GM12878 (cell line): ENCODE measurements around the gene PTPRD. TPM values are rescaled to one million over a fixed set of nuclear protein-coding genes. Genes with fewer than 3 reads are reported as not detected.

Experiments
- ATAC-seq: fragments of 200-7000 bp; cut with Tn5 transposase; 3 replicates; pipeline ENCODE4 v1.9.1; 2020; ENCODE audit warnings: mild to moderate bottlenecking, moderate library complexity
- BruUV-seq: library from RNA; stranded (reverse); fragments of 400-500 nt; replicated peaks from 2 replicates; lab custom pipeline; 2021; lab: Mats Ljungman, UMichigan
- CTCF ChIA-PET: fragments of 300-600 bp; sonication (Branson Sonifier 250); formaldehyde crosslinking; extraction: SDS; loops from one replicate; lab custom pipeline; 2021; ENCODE audit warnings: inconsistent platforms; lab: Yijun Ruan, JAX
- POLR2A ChIA-PET: fragments of 350-600 bp; formaldehyde crosslinking; extraction: SDS; loops from one replicate; lab custom pipeline; 2021; ENCODE audit warnings: inconsistent platforms; lab: Charles Lee
- RAD21 ChIA-PET: fragments of 300-600 bp; sonication (Branson Sonifier 250); formaldehyde crosslinking; loops from one replicate; lab custom pipeline; 2023; ENCODE audit warnings: antibody characterized with exemption; ENCODE audit not compliant: unreplicated experiment; lab: Charles Lee
- SMC1A ChIA-PET: fragments of 300-600 bp; sonication (Branson Sonifier 250); formaldehyde crosslinking; loops from one replicate; lab custom pipeline; 2023; ENCODE audit not compliant: unreplicated experiment, uncharacterized antibody; lab: Charles Lee
- DNase-seq: peaks from one replicate; pipeline ENCODE4 v3.0.0-alpha.2; 2011; ENCODE audit warnings: low read depth, low spot score
- FAIRE-seq: peaks from 3 replicates; lab custom pipeline; 2011; peaks lifted over from hg19 to GRCh38; lab: Jason Lieb, UNC
- H2AFZ ChIP-seq: 2 replicates; pipeline ENCODE4 v1.6.0; 2011; ENCODE audit warnings: low read depth, low read length, control low read depth; ENCODE audit not compliant: control insufficient read depth
- H3K27ac ChIP-seq: 2 replicates; pipeline ENCODE4 v1.5.1; 2011; ENCODE audit warnings: control low read depth; ENCODE audit not compliant: control insufficient read depth, insufficient read depth
- H3K27me3 ChIP-seq, 2 experiments: replicated peaks in 1 of 2; 2 replicates each; pipeline versions ENCODE4 v1.6.0 to v1.6.1; 2011; ENCODE audit warnings: low read length in 1 of 2; ENCODE audit not compliant: control insufficient read depth in 2 of 2, insufficient read depth in 2 of 2
- H3K36me3 ChIP-seq, 2 experiments: 2 replicates each; pipeline ENCODE4 v1.5.1; 2011; ENCODE audit warnings: low read length in 1 of 2; ENCODE audit not compliant: control insufficient read depth in 2 of 2, insufficient read depth in 2 of 2
- H3K4me1 ChIP-seq: 2 replicates; pipeline ENCODE4 v1.6.1; 2011; ENCODE audit warnings: mild to moderate bottlenecking, low read length, moderate library complexity, mixed read lengths; ENCODE audit not compliant: control insufficient read depth, insufficient read depth
- H3K4me2 ChIP-seq: 2 replicates; pipeline ENCODE4 v1.6.0; 2011; ENCODE audit warnings: control low read depth; ENCODE audit not compliant: control insufficient read depth, insufficient read depth
- H3K4me3 ChIP-seq: fragments of 200-600 bp; sonication (generic); 2 replicates; pipeline ENCODE4 v1.5.1; 2016
- H3K79me2 ChIP-seq: 2 replicates; pipeline ENCODE4 v1.6.0; 2011; ENCODE audit warnings: low read length; ENCODE audit not compliant: control insufficient read depth, insufficient read depth
- H3K9ac ChIP-seq: 2 replicates; pipeline ENCODE4 v1.8.0; 2011; ENCODE audit warnings: low read length, control low read depth, mixed read lengths; ENCODE audit not compliant: control insufficient read depth, insufficient read depth
- H3K9me3 ChIP-seq: replicated peaks from 3 replicates; pipeline ENCODE4 v1.5.1; 2011; ENCODE audit warnings: mild to moderate bottlenecking, low read length; ENCODE audit not compliant: control insufficient read depth, insufficient read depth
- H4K20me1 ChIP-seq: 2 replicates; pipeline ENCODE4 v1.6.0; 2011; ENCODE audit not compliant: control insufficient read depth, insufficient read depth
- BCL11A ChIP-seq: IDR thresholded peaks from 2 replicates; pipeline ENCODE4 v1.6.1; 2011; ENCODE audit warnings: low read depth, low read length
- IKZF1 ChIP-seq: fragments of 450-650 bp; conservative IDR thresholded peaks from 2 replicates; pipeline ENCODE4 v1.6.1; 2017; ENCODE audit warnings: antibody characterized with exemption, mild to moderate bottlenecking
- IRF3 ChIP-seq: fragments of 450-650 bp; IDR thresholded peaks from 2 replicates; pipeline ENCODE4 v1.6.1; 2014; ENCODE audit warnings: mild to moderate bottlenecking
- NFYB ChIP-seq: IDR thresholded peaks from 2 replicates; pipeline ENCODE4 v1.6.1; 2011; ENCODE audit warnings: low read depth, mild to moderate bottlenecking, low read length, improper control_type of control experiment, moderate library complexity; ENCODE audit not compliant: insufficient read depth
- SMC3 ChIP-seq: IDR thresholded peaks from 2 replicates; pipeline ENCODE4 v1.6.1; 2011; ENCODE audit warnings: low read length, improper control_type of control experiment, borderline replicate concordance
- TAF1 ChIP-seq: IDR thresholded peaks from 2 replicates; pipeline ENCODE4 v1.6.1; 2011; ENCODE audit warnings: mild to moderate bottlenecking, low read depth, low read length, borderline replicate concordance
- TBL1XR1 ChIP-seq: IDR thresholded peaks from 2 replicates; pipeline ENCODE4 v1.6.1; 2012; ENCODE audit warnings: low read depth, low read length, improper control_type of control experiment
- ZBTB11 ChIP-seq: fragments of 450-650 bp; formaldehyde crosslinking; IDR thresholded peaks from 2 replicates; pipeline ENCODE4 v1.5.0; 2022; ENCODE audit warnings: mild to moderate bottlenecking, missing genetic modification characterization
- ZNF384 ChIP-seq: IDR thresholded peaks from 2 replicates; pipeline ENCODE4 v1.6.1; 2012; ENCODE audit warnings: low read depth, mild to moderate bottlenecking, low read length, improper control_type of control experiment, borderline replicate concordance
- WGBS: methylation state at CpG from one replicate; pipeline ENCODE4 v1.1.6; 2016; ENCODE audit warnings: low lambda C conversion rate; ENCODE audit not compliant: insufficient replicate concordance, insufficient coverage; ENCODE audit errors: missing lambda C conversion rate; 5-methylcytosine and 5-hydroxymethylcytosine counted together
- in situ Hi-C: fragments of 300-500 bp; cut with MboI; formaldehyde crosslinking; loops from 9 replicates; pipeline ENCODE4 v1.14.3; 2018; ENCODE audit warnings: mixed read lengths
- intact Hi-C: fragments of 100-400 bp; cut with micrococcal nuclease; formaldehyde crosslinking; loops from one replicate; pipeline ENCODE4 v1.14.2; 2022; ENCODE audit not compliant: unreplicated experiment
- polyA plus RNA-seq, 11 experiments: library from polyadenylated mRNA; depleted of rRNA in 4 of 11; unstranded in 6 of 11; stranded (reverse) in 5 of 11; fragments of >200 nt; fragmentation: Nextera tagmentation in 4 of 11; fragmentation: Illumina TruSeq in 1 of 11; extraction: Ambion mirVana in 4 of 11; extraction: Trizol in 1 of 11; gene quantifications; 1 replicate in 1 of 11; 2 replicates in 10 of 11; pipeline versions ENCODE4 v1.2.1 to v1.2.3, GENCODE V29; 2011 to 2016; ENCODE audit warnings: inconsistent platforms in 2 of 11, missing spikeins in 2 of 11, low read depth in 1 of 11
- total RNA-seq, 4 experiments: library from RNA; depleted of rRNA in 3 of 4; stranded (reverse); fragments of >200 nt in 3 of 4; fragmentation: Illumina TruSeq in 1 of 4; extraction: Trizol in 1 of 4; gene quantifications; 2 replicates each; pipeline versions ENCODE4 v1.2.1 to v1.2.3, GENCODE V29; 2013 to 2021
- TF ChIP-seq, protein P1 (sequence below): fragments of 450-650 bp; IDR thresholded peaks from 2 replicates; pipeline ENCODE4 v1.6.1; 2016; ENCODE audit warnings: mild to moderate bottlenecking, moderate library complexity, borderline replicate concordance
- TF ChIP-seq, protein P2 (sequence below): fragments of 450-650 bp; IDR thresholded peaks from 2 replicates; pipeline ENCODE4 v1.6.1; 2017; ENCODE audit warnings: mild to moderate bottlenecking, low read depth, inconsistent platforms; ENCODE audit not compliant: poor library complexity, severe bottlenecking

The PTPRD gene
- total and polyA plus RNA-seq, 10 of the 15 experiments (the other 5 are each of a cell fraction or from before 2014, with no cell fraction given) = under 0.01 to 0.05 (median 0.01) TPM; not detected in 7

DNA sequence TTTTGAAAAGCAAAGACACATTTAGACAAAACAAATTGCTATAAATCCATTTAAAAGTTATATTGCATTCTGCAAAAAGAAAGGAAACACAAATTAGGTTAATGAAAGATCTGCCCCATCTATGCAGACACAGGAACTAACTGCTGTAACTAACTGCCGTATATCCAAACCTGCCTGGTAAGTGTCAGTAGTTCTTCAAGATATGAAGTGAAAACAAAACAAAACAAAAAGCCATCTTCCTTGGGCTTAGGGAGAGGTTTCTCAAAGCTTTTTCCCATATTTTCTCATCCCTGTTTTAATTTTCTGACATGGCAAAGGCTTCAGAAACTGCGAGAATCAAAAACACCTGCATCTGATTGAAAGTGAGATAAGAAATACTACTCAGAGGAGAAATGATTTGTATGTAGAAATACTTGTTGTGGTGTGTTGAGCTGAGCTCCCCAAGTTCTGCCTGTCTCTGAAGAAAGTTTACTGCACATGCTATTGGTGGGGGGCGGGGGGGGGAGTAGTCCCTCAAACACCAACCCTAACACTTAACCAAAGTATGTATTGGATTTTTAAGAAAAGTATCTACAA lies 750.5 kb downstream of the PTPRD start:
- intact Hi-C loops = no loop called here
- no peak for TF ChIP-seq BCL11A
- no peak for TF ChIP-seq IKZF1
- TF ChIP-seq TBL1XR1 = no peak
- no peak for TF ChIP-seq SMC3
- TF ChIP-seq TAF1 = no peak
- TF ChIP-seq, protein P1, sequence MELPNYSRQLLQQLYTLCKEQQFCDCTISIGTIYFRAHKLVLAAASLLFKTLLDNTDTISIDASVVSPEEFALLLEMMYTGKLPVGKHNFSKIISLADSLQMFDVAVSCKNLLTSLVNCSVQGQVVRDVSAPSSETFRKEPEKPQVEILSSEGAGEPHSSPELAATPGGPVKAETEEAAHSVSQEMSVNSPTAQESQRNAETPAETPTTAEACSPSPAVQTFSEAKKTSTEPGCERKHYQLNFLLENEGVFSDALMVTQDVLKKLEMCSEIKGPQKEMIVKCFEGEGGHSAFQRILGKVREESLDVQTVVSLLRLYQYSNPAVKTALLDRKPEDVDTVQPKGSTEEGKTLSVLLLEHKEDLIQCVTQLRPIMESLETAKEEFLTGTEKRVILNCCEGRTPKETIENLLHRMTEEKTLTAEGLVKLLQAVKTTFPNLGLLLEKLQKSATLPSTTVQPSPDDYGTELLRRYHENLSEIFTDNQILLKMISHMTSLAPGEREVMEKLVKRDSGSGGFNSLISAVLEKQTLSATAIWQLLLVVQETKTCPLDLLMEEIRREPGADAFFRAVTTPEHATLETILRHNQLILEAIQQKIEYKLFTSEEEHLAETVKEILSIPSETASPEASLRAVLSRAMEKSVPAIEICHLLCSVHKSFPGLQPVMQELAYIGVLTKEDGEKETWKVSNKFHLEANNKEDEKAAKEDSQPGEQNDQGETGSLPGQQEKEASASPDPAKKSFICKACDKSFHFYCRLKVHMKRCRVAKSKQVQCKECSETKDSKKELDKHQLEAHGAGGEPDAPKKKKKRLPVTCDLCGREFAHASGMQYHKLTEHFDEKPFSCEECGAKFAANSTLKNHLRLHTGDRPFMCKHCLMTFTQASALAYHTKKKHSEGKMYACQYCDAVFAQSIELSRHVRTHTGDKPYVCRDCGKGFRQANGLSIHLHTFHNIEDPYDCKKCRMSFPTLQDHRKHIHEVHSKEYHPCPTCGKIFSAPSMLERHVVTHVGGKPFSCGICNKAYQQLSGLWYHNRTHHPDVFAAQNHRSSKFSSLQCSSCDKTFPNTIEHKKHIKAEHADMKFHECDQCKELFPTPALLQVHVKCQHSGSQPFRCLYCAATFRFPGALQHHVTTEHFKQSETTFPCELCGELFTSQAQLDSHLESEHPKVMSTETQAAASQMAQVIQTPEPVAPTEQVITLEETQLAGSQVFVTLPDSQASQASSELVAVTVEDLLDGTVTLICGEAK = no peak
- TF ChIP-seq NFYB = no peak
- TF ChIP-seq ZNF384 = no peak
- TF ChIP-seq, protein P2, sequence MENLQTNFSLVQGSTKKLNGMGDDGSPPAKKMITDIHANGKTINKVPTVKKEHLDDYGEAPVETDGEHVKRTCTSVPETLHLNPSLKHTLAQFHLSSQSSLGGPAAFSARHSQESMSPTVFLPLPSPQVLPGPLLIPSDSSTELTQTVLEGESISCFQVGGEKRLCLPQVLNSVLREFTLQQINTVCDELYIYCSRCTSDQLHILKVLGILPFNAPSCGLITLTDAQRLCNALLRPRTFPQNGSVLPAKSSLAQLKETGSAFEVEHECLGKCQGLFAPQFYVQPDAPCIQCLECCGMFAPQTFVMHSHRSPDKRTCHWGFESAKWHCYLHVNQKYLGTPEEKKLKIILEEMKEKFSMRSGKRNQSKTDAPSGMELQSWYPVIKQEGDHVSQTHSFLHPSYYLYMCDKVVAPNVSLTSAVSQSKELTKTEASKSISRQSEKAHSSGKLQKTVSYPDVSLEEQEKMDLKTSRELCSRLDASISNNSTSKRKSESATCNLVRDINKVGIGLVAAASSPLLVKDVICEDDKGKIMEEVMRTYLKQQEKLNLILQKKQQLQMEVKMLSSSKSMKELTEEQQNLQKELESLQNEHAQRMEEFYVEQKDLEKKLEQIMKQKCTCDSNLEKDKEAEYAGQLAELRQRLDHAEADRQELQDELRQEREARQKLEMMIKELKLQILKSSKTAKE = no peak
- TF ChIP-seq IRF3 = no peak
- TF ChIP-seq ZBTB11 (CRISPR knock-in tag) = no peak

More for the DNA sequence above, 750.5 kb downstream of the PTPRD start:
- CTCF ChIA-PET = no interaction called here
- no peak for ATAC-seq
- Histone ChIP-seq H3K27me3 (no peaks in the 10 kb centered on the region), H2AFZ (no peak overlapping the region), H3K4me1 (no peaks in the 10 kb centered on the region), H4K20me1 (no peaks in the 10 kb centered on the region), H3K79me2 (no peaks in the 10 kb centered on the region), H3K9me3 (no peaks in the 10 kb centered on the region), H3K27ac (no peak overlapping the region), H3K36me3 (no peaks in the 10 kb centered on the region), H3K9ac (no peak overlapping the region), H3K4me3 (no peak overlapping the region), H3K4me2 (no peak overlapping the region)
- SMC1A ChIA-PET = interaction anchor here (1.9 kb wide), 1 partner anchor 14 kb away, joined by 5 read pairs; no protein-coding TSS in a partner anchor
- POLR2A ChIA-PET = no interaction called here
- 26% methylated on average over 3 of the region's 3 CpGs for WGBS
- in situ Hi-C loops = no loop called here
- RAD21 ChIA-PET = no interaction called here
- FAIRE-seq = no peak
- no peak for DNase-seq
- no TSS peak for BruUV-seq
